ENCODE measurements around the gene THAP7.
A peak's percentile ranks its signal among the peaks of the same experiment; 100 is the strongest.
"Not testable (repeated sequence)": the region's sequence is repeated elsewhere in the genome, so short reads cannot be mapped to it uniquely, and the experiment has no call there.

The THAP7 gene

GRCh38 chr22:21009638-21010425 is 7.9 kb upstream of the THAP7 start:
- Mint-ChIP-seq H3K27me3 (no peaks in the 10 kb centered on the region), H3K4me3 (no peak overlapping the region), H3K9me3 (no peaks in the 10 kb centered on the region), H3K27ac (no peak overlapping the region), H3K4me1 (ENCODE audit: low read depth) (peaks cover 13% of the 10 kb centered on the region), H3K36me3 (ENCODE audit: low read depth) (no peaks in the 10 kb centered on the region)
- DNase-seq, result no peak

DNA sequence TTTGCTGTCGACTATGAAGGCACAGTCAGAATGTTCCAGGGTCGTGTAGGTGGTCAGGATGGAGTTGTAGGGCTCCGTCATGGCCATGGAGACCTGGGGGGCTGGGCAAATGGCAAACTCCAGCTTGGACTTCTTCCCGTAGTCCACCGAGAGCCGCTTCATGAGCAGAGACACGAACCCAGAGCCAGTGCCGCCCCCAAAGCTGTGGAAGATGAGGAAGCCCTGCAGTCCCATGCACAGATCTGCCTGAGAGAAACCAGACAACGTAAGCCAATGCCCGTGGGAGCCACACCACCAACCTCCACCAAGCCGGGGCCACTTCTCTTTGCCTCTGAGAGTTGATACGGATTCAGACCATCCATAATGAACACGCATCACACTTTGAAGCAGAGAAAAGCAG is 7.3 kb upstream of the THAP7 start:
- not testable (repeated sequence) for DNase-seq; H3K4me3 Mint-ChIP-seq; H3K4me1 Mint-ChIP-seq (ENCODE audit: low read depth); H3K27me3 Mint-ChIP-seq; H3K9me3 Mint-ChIP-seq; H3K27ac Mint-ChIP-seq; H3K36me3 Mint-ChIP-seq (ENCODE audit: low read depth)

GRCh38 chr22:21003782-21004181 is 1.9 kb upstream of the THAP7 start:
- Mint-ChIP-seq H3K4me3 (peak overlapping the region; percentile 94), H3K27me3 (no peaks in the 10 kb centered on the region), H3K4me1 (ENCODE audit: low read depth) (peaks cover 35% of the 10 kb centered on the region), H3K27ac (peak overlapping the region; percentile 99), H3K36me3 (ENCODE audit: low read depth) (peaks cover 42% of the 10 kb centered on the region), H3K9me3 (no peaks in the 10 kb centered on the region)
- DNase-seq, result no peak

DNA sequence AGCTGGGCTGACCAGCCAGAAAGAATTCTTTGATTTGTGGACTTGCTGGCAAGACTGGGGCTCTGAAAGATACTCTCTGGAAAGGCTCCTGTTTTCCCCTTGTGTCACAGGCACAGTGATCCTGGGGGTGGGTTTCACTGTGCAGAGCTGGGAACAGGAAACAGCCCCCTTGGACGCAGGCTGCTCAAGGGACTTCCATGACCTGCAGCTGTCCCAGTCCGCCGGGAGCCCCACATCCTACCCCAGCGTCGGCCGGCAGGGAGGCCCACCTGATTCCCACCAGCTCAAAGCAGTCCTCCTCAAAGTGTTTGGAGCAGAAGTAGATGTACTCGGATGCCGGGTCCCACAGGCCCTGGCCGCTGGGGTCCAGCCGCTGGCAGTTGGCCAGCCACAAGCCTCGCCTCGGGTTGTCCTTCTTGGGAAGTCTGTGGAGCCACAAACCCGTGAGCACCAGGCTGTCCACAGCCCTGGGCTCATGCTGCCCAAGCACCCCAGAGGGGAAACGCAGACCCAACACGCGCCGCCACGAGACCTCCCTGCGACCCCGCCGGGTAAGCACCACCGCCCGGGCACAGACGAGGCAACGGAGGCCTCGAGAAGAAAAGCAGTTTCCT is 824 bp downstream of the THAP7 start:
- peak overlapping the region; percentile 99 for H3K27ac Mint-ChIP-seq
- no peaks in the 10 kb centered on the region for H3K9me3 Mint-ChIP-seq
- H3K36me3 Mint-ChIP-seq (ENCODE audit: low read depth), result peaks cover 66% of the 10 kb centered on the region
- peaks cover 37% of the 10 kb centered on the region for H3K4me1 Mint-ChIP-seq (ENCODE audit: low read depth)
- peak overlapping the region; percentile 94 for H3K4me3 Mint-ChIP-seq
- no peaks in the 10 kb centered on the region for H3K27me3 Mint-ChIP-seq
- no peak for DNase-seq

- Mint-ChIP-seq H3K4me3 (peak overlapping the region; percentile 94), H3K9me3 (no peaks in the 10 kb centered on the region), H3K27ac (peak overlapping the region; percentile 99), H3K36me3 (ENCODE audit: low read depth) (peaks cover 72% of the 10 kb centered on the region), H3K27me3 (no peaks in the 10 kb centered on the region), H3K4me1 (ENCODE audit: low read depth) (peaks cover 37% of the 10 kb centered on the region)
- DNase-seq, result no peak
Measured at GRCh38 chr22:21000207-21000986, 1.5 kb downstream of the THAP7 start.

- peaks cover 37% of the 10 kb centered on the region for H3K4me1 Mint-ChIP-seq (ENCODE audit: low read depth)
- no peaks in the 10 kb centered on the region for H3K27me3 Mint-ChIP-seq
- H3K36me3 Mint-ChIP-seq (ENCODE audit: low read depth), result peaks cover 78% of the 10 kb centered on the region
- no peaks in the 10 kb centered on the region for H3K9me3 Mint-ChIP-seq
- DNase-seq, result no peak
- peak overlapping the region; percentile 94 for H3K4me3 Mint-ChIP-seq
- H3K27ac Mint-ChIP-seq, result peak overlapping the region; percentile 99
Measured at GRCh38 chr22:20999350-21000206, 2.3 kb downstream of the THAP7 start.

DNA sequence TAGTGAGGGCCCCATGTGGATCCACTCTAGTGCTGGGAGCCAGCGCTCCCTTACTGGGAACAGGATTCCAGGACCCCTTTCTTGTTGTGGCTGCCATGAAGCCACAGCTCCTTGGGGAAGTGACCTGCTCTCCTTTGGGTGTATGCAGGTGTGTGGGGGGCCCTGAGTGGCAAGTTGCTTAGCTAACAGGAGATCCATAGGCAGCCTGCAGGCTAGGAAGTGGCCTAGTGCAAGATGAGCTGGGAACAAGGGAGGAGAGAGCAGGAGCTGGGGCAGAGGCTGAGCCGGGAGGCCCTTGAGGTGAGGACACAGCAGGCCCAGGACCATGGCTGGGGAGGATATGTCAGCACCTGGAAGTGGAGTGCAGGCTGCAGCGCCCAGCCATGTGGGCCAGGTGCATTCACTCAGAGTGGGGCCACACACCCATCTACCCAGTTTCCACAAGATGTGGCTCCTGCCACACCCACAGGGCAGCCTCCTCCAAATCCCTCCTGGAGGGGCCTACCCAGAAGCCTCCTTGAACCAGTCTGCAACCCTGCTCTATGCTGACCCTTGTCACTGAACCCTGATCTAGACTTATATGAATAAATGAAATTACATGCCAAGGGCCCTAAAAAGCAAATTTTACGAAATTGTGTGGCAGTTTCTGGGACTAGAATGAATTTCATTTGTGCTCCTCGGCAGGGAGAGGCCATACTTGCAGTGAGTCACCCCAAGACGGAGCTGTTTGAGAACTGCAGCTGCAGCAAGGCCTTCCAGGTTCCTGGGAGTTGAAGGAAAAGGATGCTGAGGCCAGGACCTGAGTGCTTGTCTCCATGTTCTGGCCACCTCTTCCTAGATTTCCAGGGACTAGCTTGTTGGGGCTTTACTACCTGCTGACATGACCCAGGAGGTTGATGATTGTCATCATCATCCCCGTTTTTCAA is 3.2 kb downstream of the THAP7 start:
- Mint-ChIP-seq H3K9me3 (no peaks in the 10 kb centered on the region), H3K36me3 (ENCODE audit: low read depth) (peaks cover 80% of the 10 kb centered on the region), H3K4me3 (peak overlapping the region; percentile 35), H3K27me3 (no peaks in the 10 kb centered on the region), H3K27ac (peak overlapping the region; percentile 99), H3K4me1 (ENCODE audit: low read depth) (peaks cover 31% of the 10 kb centered on the region)
- peak; percentile 41 for DNase-seq

DNA sequence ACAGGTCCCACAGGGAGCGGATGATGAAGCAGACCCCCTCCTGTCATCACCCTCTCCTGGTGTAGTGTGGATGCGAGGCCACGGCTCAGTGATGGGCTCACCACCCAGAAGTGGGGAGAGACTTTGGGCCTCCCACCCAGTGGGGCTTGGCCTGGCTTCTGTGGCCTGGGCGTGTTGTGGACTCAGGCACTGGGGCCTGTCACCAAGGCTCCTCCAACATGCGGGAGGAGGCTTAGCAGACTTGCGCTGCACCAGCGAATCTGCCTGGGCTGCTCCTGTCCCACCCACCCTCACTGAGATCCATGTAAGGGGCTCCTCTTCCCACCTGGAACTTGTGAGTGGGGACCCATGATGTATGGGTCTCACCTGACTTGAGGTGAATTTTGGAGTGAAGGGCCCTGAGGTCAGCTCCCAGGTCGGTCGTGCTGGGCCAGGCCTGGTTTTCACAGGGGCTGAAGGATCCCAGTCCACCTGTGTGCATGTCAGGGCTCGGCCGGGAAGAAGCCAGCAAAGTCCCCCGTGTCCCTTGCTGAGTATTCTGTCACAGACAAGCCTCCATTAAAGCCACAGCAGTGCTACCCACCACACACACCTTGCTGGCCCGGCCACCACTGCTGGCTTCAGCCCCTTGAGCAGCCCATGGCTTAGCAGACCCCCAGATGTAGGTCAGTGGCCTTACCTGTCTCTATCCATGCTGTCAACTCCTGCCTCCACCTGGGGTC is 4.2 kb downstream of the THAP7 start:
- Mint-ChIP-seq H3K36me3 (ENCODE audit: low read depth) (peaks cover 84% of the 10 kb centered on the region), H3K27me3 (no peaks in the 10 kb centered on the region), H3K27ac (peak overlapping the region; percentile 99), H3K4me1 (ENCODE audit: low read depth) (peaks cover 23% of the 10 kb centered on the region), H3K4me3 (no peak overlapping the region), H3K9me3 (no peaks in the 10 kb centered on the region)
- no peak for DNase-seq

- peaks cover 23% of the 10 kb centered on the region for H3K4me1 Mint-ChIP-seq (ENCODE audit: low read depth)
- H3K27ac Mint-ChIP-seq, result peak overlapping the region; percentile 44
- H3K27me3 Mint-ChIP-seq, result no peaks in the 10 kb centered on the region
- H3K4me3 Mint-ChIP-seq, result no peak overlapping the region
- H3K9me3 Mint-ChIP-seq, result no peaks in the 10 kb centered on the region
- no peak for DNase-seq
- H3K36me3 Mint-ChIP-seq (ENCODE audit: low read depth), result peaks cover 86% of the 10 kb centered on the region
Measured at GRCh38 chr22:20996598-20997535, 5.1 kb downstream of the THAP7 start.

DNA sequence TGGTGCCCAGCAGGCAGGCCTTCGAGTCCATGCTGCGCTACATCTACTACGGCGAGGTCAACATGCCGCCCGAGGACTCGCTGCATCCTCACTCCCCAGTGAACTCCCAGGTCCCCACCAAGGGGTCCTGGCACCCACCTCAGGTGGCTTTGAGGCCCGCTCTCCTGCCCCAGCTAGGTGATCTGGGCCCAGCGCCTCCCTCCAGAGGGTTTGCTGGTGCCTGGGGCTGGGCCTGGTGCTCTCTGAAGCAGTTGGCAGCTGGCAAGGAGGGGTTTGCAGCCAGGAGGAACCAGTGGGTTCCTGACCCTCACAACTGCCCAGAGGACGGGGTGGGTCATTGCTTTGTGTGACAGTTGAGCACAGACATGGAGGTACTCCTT is 5.9 kb downstream of the THAP7 start:
- no peak for DNase-seq
- Mint-ChIP-seq H3K27ac (peak overlapping the region; percentile 65), H3K9me3 (no peaks in the 10 kb centered on the region), H3K4me1 (ENCODE audit: low read depth) (peaks cover 19% of the 10 kb centered on the region), H3K4me3 (no peak overlapping the region), H3K27me3 (no peaks in the 10 kb centered on the region), H3K36me3 (ENCODE audit: low read depth) (peaks cover 88% of the 10 kb centered on the region)

- Mint-ChIP-seq H3K27ac (peak overlapping the region; percentile 67), H3K36me3 (ENCODE audit: low read depth) (peaks cover 88% of the 10 kb centered on the region), H3K9me3 (no peaks in the 10 kb centered on the region), H3K27me3 (no peaks in the 10 kb centered on the region), H3K4me1 (ENCODE audit: low read depth) (peaks cover 14% of the 10 kb centered on the region), H3K4me3 (no peak overlapping the region)
- no peak for DNase-seq
Measured at GRCh38 chr22:20995329-20996030, 6.4 kb downstream of the THAP7 start.

DNA sequence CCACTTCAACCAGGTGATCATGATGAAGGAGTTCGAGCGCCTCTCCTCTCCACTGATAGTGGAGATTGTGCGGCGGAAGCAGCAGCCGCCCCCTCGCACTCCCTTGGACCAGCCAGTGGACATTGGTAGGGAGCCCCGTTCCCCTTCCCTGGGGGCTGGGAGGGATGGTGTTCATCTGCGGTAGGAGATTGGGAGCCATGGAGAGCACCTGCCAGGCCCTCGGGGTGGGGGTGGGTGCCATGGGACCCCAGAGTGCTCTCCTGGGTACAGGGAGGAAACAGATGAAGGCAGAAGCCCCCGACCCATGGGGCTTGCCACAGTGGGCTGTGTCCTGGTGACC is 7.0 kb downstream of the THAP7 start:
- H3K27ac Mint-ChIP-seq, result peak overlapping the region; percentile 6

More for the DNA sequence above, 7.0 kb downstream of the THAP7 start:
- peaks cover 8% of the 10 kb centered on the region for H3K4me1 Mint-ChIP-seq (ENCODE audit: low read depth)
- no peaks in the 10 kb centered on the region for H3K27me3 Mint-ChIP-seq
- no peaks in the 10 kb centered on the region for H3K9me3 Mint-ChIP-seq
- no peak overlapping the region for H3K4me3 Mint-ChIP-seq
- DNase-seq, result no peak
- H3K36me3 Mint-ChIP-seq (ENCODE audit: low read depth), result peaks cover 86% of the 10 kb centered on the region

All from activated T-cell treated with anti-CD3 and anti-CD28 coated beads, Interleukin-2, amount 50 U/mL, for 24 hours (primary cell).